CD4-positive, alpha-beta T cell (primary cell): ENCODE data around the gene RNASET2. TPM values are rescaled to one million over a fixed set of nuclear protein-coding genes. Genes with fewer than 3 reads are reported as not detected.
"Not testable (repeated sequence)": the region's sequence is repeated elsewhere in the genome, so short reads cannot be mapped to it uniquely, and the experiment has no call there.

Source experiments
- ATAC-seq: fragments of 200-7000 bp; cut with Tn5 transposase; one replicate; pipeline ENCODE4 v1.10.0; 2022; ENCODE audit warnings: mild to moderate bottlenecking; ENCODE audit not compliant: poor library complexity
- CTCF ChIA-PET: fragments of 350-600 bp; sonication (Branson Sonifier 250); formaldehyde crosslinking; loops from one replicate; lab custom pipeline; 2021; ENCODE audit warnings: antibody characterized with exemption, inconsistent platforms; lab: Charles Lee
- POLR2A ChIA-PET: fragments of 350-600 bp; sonication (Branson Sonifier 250); formaldehyde crosslinking; loops from one replicate; lab custom pipeline; 2021; ENCODE audit warnings: antibody characterized with exemption, inconsistent platforms; lab: Charles Lee
- DNase-seq, 14 experiments: peaks; one replicate each; pipeline ENCODE4 v3.0.0-alpha.2; 2013 to 2020; ENCODE audit warnings: mixed read lengths in 2 of 14
- H3K27ac ChIP-seq, 2 donors: one replicate each; pipeline versions ENCODE4 v1.5.1 to v1.7.0; 2013; ENCODE audit warnings: low read length in 2 of 2, low read depth in 1 of 2, mild to moderate bottlenecking in 1 of 2
- H3K27me3 ChIP-seq, 2 experiments: 1 replicate in 1 of 2; 2 replicates in 1 of 2; pipeline versions ENCODE4 v1.6.1 to v1.7.0; 2013; ENCODE audit warnings: low read length in 2 of 2, control low read depth in 1 of 2, mild to moderate bottlenecking in 1 of 2, moderate library complexity in 1 of 2; ENCODE audit not compliant: insufficient read depth in 2 of 2, control insufficient read depth in 1 of 2
- H3K36me3 ChIP-seq: one replicate; pipeline ENCODE4 v1.6.1; 2013; ENCODE audit warnings: low read length, control low read depth; ENCODE audit not compliant: insufficient read depth
- H3K4me1 ChIP-seq: one replicate; pipeline ENCODE4 v1.6.1; 2013; ENCODE audit warnings: low read length, control low read depth; ENCODE audit not compliant: insufficient read depth
- H3K4me3 ChIP-seq: one replicate; pipeline ENCODE4 v1.5.1; 2013; ENCODE audit warnings: mild to moderate bottlenecking, low read length, moderate library complexity
- H3K9me3 ChIP-seq, 2 experiments: 1 replicate in 1 of 2; 2 replicates in 1 of 2; pipeline versions ENCODE4 v1.6.1 to v1.7.0; 2013; ENCODE audit warnings: low read length in 2 of 2, mild to moderate bottlenecking in 2 of 2, control low read depth in 1 of 2, moderate library complexity in 1 of 2; ENCODE audit not compliant: control insufficient read depth in 1 of 2, insufficient read depth in 1 of 2
- H3K27ac Mint-ChIP-seq: one replicate; pipeline ENCODE4 v1.8.0; 2020; ENCODE audit warnings: mixed read lengths
- H3K27me3 Mint-ChIP-seq: one replicate; pipeline ENCODE4 v1.8.0; 2021; ENCODE audit warnings: mixed read lengths
- H3K36me3 Mint-ChIP-seq: one replicate; pipeline ENCODE4 v1.8.0; 2021; ENCODE audit warnings: low read depth, mixed read lengths
- H3K4me1 Mint-ChIP-seq: one replicate; pipeline ENCODE4 v1.8.0; 2021; ENCODE audit warnings: low read depth, mixed read lengths
- H3K4me3 Mint-ChIP-seq: one replicate; pipeline ENCODE4 v1.8.0; 2020; ENCODE audit warnings: mild to moderate bottlenecking, mixed read lengths
- H3K9me3 Mint-ChIP-seq: one replicate; pipeline ENCODE4 v1.8.0; 2020; ENCODE audit warnings: mixed read lengths
- intact Hi-C, 2 experiments: fragments of 100-400 bp; cut with DNase I in 1 of 2; cut with micrococcal nuclease in 1 of 2; formaldehyde crosslinking; loops; one replicate each; pipeline versions ENCODE4 v1.15.1 to v1.9.0; 2023 to 2025; cut with DNase I, micrococcal nuclease
- total RNA-seq, 174 experiments: library from RNA in 2 of 174; stranded (reverse) in 2 of 174; gene quantifications; one replicate each; pipeline ENCODE4 v1.2.3 and lab custom pipeline; 2021 to 2026
- TF ChIP-seq, protein P1 (sequence below): fragments of 200-600 bp; IDR thresholded peaks from one replicate; pipeline ENCODE4 v1.8.0; 2022; ENCODE audit warnings: antibody characterized with exemption, mild to moderate bottlenecking

The RNASET2 gene
- total RNA-seq, 2 experiments from 2014 or later: 164 to 165 TPM

GRCh38 chr6:166898910-166899309 is 57.4 kb downstream of the RNASET2 start:
- Histone ChIP-seq H3K9me3 (peaks cover 0 to 25% of the 10 kb centered on the region in 2 experiments), H3K36me3 (no peaks in the 10 kb centered on the region), H3K4me1 (no peaks in the 10 kb centered on the region), H3K27me3 (no peaks in the 10 kb centered on the region), H3K4me3 (no peak overlapping the region), H3K27ac (no peak overlapping the region)
- Mint-ChIP-seq H3K36me3 (no peaks in the 10 kb centered on the region), H3K9me3 (no peaks in the 10 kb centered on the region), H3K27me3 (no peaks in the 10 kb centered on the region), H3K4me1 (no peaks in the 10 kb centered on the region), H3K27ac (no peak overlapping the region), H3K4me3 (no peak overlapping the region)
- DNase-seq: no peak
- TF ChIP-seq, protein P1, sequence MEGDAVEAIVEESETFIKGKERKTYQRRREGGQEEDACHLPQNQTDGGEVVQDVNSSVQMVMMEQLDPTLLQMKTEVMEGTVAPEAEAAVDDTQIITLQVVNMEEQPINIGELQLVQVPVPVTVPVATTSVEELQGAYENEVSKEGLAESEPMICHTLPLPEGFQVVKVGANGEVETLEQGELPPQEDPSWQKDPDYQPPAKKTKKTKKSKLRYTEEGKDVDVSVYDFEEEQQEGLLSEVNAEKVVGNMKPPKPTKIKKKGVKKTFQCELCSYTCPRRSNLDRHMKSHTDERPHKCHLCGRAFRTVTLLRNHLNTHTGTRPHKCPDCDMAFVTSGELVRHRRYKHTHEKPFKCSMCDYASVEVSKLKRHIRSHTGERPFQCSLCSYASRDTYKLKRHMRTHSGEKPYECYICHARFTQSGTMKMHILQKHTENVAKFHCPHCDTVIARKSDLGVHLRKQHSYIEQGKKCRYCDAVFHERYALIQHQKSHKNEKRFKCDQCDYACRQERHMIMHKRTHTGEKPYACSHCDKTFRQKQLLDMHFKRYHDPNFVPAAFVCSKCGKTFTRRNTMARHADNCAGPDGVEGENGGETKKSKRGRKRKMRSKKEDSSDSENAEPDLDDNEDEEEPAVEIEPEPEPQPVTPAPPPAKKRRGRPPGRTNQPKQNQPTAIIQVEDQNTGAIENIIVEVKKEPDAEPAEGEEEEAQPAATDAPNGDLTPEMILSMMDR: no peak
- intact Hi-C loops: no loop called here
- CTCF ChIA-PET: no interaction called here
- POLR2A ChIA-PET: no interaction called here
- no peak for ATAC-seq

DNA sequence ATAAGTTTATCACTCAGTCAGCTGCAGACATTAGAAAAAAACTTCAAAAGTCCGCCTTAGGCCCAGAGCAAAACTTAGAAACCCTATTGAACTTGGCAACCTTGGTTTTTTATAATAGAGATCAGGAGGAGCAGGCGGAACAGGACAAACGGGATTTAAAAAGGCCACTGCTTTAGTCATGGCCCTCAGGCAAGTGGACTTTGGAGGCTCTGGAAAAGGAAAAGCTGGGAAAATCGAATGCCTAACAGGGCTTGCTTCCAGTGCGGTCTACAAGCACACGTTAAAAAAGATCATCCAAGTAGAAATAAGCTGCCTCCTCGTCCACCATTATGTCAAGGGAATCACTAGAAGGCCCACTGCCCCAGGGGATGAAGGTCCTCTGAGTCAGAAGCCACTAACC is 61.7 kb downstream of the RNASET2 start:
- intact Hi-C loops, ATAC-seq, H3K4me1 Mint-ChIP-seq, H3K4me3 ChIP-seq, H3K36me3 Mint-ChIP-seq, H3K4me3 Mint-ChIP-seq, H3K9me3 Mint-ChIP-seq, H3K4me1 ChIP-seq, DNase-seq, H3K9me3 ChIP-seq, H3K27me3 Mint-ChIP-seq, H3K27ac Mint-ChIP-seq, H3K27me3 ChIP-seq, H3K36me3 ChIP-seq, POLR2A ChIA-PET, CTCF ChIA-PET, H3K27ac ChIP-seq: not testable (repeated sequence)

DNA sequence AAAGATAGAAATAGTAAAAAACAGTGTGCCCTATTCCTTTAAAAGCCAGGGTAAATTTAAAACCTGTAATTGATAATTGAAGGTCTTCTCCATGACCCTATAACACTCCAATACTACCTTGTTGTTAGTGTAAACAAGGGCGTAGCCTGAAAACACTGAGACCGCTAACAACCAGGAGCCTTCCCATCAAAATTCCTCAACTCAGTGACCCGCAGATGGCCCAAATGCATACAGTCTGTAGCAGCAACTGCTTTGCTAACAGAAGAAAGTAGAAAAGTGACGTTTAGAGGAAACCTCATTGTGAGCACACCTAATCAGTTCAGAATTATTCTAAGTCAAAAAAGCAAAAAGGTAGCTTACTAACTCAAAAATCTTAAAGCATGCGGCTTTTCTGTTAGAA is 63.9 kb downstream of the RNASET2 start:
- H3K9me3 ChIP-seq, POLR2A ChIA-PET, intact Hi-C loops, H3K4me3 Mint-ChIP-seq, CTCF ChIA-PET, H3K36me3 ChIP-seq, H3K4me1 ChIP-seq, H3K27ac ChIP-seq, ATAC-seq, H3K9me3 Mint-ChIP-seq, DNase-seq, H3K4me1 Mint-ChIP-seq, H3K4me3 ChIP-seq, H3K27me3 ChIP-seq, H3K27me3 Mint-ChIP-seq, H3K27ac Mint-ChIP-seq: not testable (repeated sequence)
- H3K36me3 Mint-ChIP-seq: peaks cover 14% of the 10 kb centered on the region

DNA sequence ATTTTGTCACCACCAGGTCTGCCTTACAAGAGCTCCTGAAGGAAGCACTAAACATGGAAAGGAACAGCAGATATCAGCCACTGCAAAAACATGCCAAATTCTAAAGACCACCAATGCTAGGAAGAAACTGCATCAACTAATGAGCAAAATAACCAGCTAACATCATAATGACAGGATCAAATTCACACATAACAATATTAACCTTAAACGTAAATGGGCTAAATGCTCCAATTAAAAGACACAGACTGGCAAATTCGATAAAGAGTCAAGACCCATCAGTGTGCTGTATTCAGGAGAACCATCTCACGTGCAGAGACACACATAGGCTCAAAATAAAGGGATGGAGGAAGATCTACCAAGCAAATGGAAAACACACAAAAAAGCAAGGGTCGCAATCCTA is 69.6 kb downstream of the RNASET2 start:
- H3K27me3 ChIP-seq, H3K27me3 Mint-ChIP-seq, H3K4me1 ChIP-seq, H3K4me3 Mint-ChIP-seq, intact Hi-C loops, ATAC-seq, H3K4me1 Mint-ChIP-seq, H3K27ac ChIP-seq, H3K27ac Mint-ChIP-seq, H3K4me3 ChIP-seq, CTCF ChIA-PET, POLR2A ChIA-PET, DNase-seq, H3K36me3 ChIP-seq, H3K9me3 ChIP-seq: not testable (repeated sequence)
- Mint-ChIP-seq H3K36me3 (peaks cover 31% of the 10 kb centered on the region), H3K9me3 (peaks cover 12% of the 10 kb centered on the region)

DNA sequence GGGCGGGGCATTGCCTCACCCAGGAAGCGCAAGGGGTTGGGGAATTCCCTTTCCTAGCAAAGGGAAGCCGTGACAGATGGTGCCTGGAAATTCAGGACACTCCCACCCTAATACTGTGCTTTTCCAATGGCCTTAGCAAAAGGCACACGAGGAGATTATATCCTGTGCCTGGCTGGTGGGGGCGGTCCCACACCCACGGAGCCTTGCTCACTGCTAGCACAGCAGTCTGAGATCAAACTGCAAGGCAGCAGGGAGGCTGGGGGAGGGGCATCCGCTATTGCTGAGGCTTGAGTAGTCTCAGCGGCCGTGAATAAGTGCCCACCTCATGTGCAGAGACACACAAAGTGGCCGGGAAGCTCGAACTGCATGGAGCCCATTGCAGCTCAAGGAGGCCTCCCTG is 71.4 kb downstream of the RNASET2 start:
- intact Hi-C loops, H3K27ac Mint-ChIP-seq, ATAC-seq, H3K4me1 ChIP-seq, H3K36me3 ChIP-seq, H3K4me1 Mint-ChIP-seq, DNase-seq, H3K27ac ChIP-seq, H3K4me3 Mint-ChIP-seq, H3K9me3 Mint-ChIP-seq, H3K9me3 ChIP-seq, H3K27me3 Mint-ChIP-seq, H3K27me3 ChIP-seq, H3K4me3 ChIP-seq, CTCF ChIA-PET, POLR2A ChIA-PET: not testable (repeated sequence)
- peaks cover 25% of the 10 kb centered on the region for H3K36me3 Mint-ChIP-seq
